Endothelial cell of umbilical vein (primary cell): ENCODE data around the gene HSH2D. TPM values are rescaled to one million over a fixed set of nuclear protein-coding genes. Genes with fewer than 3 reads are reported as not detected.

Experiments used
- BruUV-seq: library from RNA; stranded (reverse); fragments of 400-500 nt; replicated peaks from 2 replicates; lab custom pipeline; 2021; lab: Mats Ljungman, UMichigan
- CTCF ChIA-PET: fragments of 300-600, 350-600 bp; sonication (Branson Sonifier 250); formaldehyde crosslinking; loops from one replicate; lab custom pipeline; 2021; ENCODE audit warnings: antibody characterized with exemption, inconsistent platforms; lab: Charles Lee
- POLR2A ChIA-PET: fragments of 300-600, 350-600 bp; sonication (Branson Sonifier 250); formaldehyde crosslinking; loops from one replicate; lab custom pipeline; 2021; ENCODE audit warnings: antibody characterized with exemption, inconsistent platforms; lab: Charles Lee
- DNase-seq: peaks from one replicate; pipeline ENCODE4 v3.0.0-alpha.2; 2011; ENCODE audit warnings: low read depth, low spot score
- FAIRE-seq: peaks from 2 replicates; lab custom pipeline; 2011; peaks lifted over from hg19 to GRCh38; lab: Jason Lieb, UNC
- H2AFZ ChIP-seq: 2 replicates; pipeline ENCODE4 v1.6.0; 2012; ENCODE audit warnings: low read depth, low read length, control low read depth, inconsistent platforms
- H3K27ac ChIP-seq: 2 replicates; pipeline ENCODE4 v1.5.1; 2011; ENCODE audit warnings: low read depth, mild to moderate bottlenecking, control low read depth, low read length, moderate library complexity; ENCODE audit not compliant: insufficient read depth
- H3K27me3 ChIP-seq, 2 experiments: 2 replicates each; pipeline versions ENCODE4 v1.6.0 to v1.6.1; 2011; ENCODE audit warnings: low read length in 2 of 2, mixed read lengths in 1 of 2; ENCODE audit not compliant: control insufficient read depth in 2 of 2, insufficient read depth in 2 of 2
- H3K36me3 ChIP-seq, 2 experiments: 2 replicates in 1 of 2; 3 replicates in 1 of 2; pipeline ENCODE4 v1.5.1; 2011; ENCODE audit warnings: low read length in 2 of 2, mild to moderate bottlenecking in 1 of 2, moderate library complexity in 1 of 2; ENCODE audit not compliant: control insufficient read depth in 2 of 2, insufficient read depth in 2 of 2; ENCODE audit errors: extremely low read depth in 1 of 2
- H3K4me1 ChIP-seq: 3 replicates; pipeline ENCODE4 v1.5.1; 2011; ENCODE audit warnings: mild to moderate bottlenecking, low read length; ENCODE audit not compliant: control insufficient read depth, insufficient read depth; ENCODE audit errors: extremely low read depth
- H3K4me2 ChIP-seq: 2 replicates; pipeline ENCODE4 v1.6.1; 2011; ENCODE audit warnings: low read length, control low read depth, mixed read lengths; ENCODE audit not compliant: insufficient read depth
- H3K4me3 ChIP-seq, 3 experiments: fragments of 200-600 bp in 1 of 3; sonication (generic), shearing (Covaris generic) in 1 of 3; replicated peaks in 1 of 3; 2 replicates each; pipeline ENCODE4 v1.5.1; 2011 to 2016; ENCODE audit warnings: control low read depth in 3 of 3, low read length in 3 of 3, mild to moderate bottlenecking in 2 of 3, inconsistent platforms in 1 of 3, low read depth in 1 of 3, moderate library complexity in 1 of 3; ENCODE audit not compliant: insufficient read depth in 1 of 3
- H3K79me2 ChIP-seq: 2 replicates; pipeline ENCODE4 v1.6.0; 2012; ENCODE audit warnings: low read length, inconsistent platforms; ENCODE audit not compliant: control insufficient read depth, insufficient read depth
- H3K9ac ChIP-seq: replicated peaks from 2 replicates; pipeline ENCODE3; 2011; ENCODE audit warnings: low read length, control low read depth; ENCODE audit not compliant: insufficient read depth; ENCODE audit errors: extremely low read depth
- H3K9me1 ChIP-seq: replicated peaks from 3 replicates; pipeline ENCODE4 v1.6.0; 2011; ENCODE audit warnings: mild to moderate bottlenecking, low read length; ENCODE audit not compliant: control insufficient read depth, insufficient read depth; ENCODE audit errors: extremely low read depth
- H3K9me3 ChIP-seq: replicated peaks from 2 replicates; pipeline ENCODE4 v1.5.1; 2012; ENCODE audit warnings: low read length, inconsistent platforms; ENCODE audit not compliant: control insufficient read depth, insufficient read depth
- H4K20me1 ChIP-seq: replicated peaks from 2 replicates; pipeline ENCODE3; 2011; ENCODE audit warnings: mild to moderate bottlenecking, low read length; ENCODE audit not compliant: control insufficient read depth, insufficient read depth; ENCODE audit errors: extremely low read depth
- EZH2 ChIP-seq: IDR thresholded peaks from 2 replicates; pipeline ENCODE4 v1.6.1; 2012; ENCODE audit warnings: borderline replicate concordance, low read depth, mild to moderate bottlenecking, moderate library complexity, low read length, inconsistent platforms; ENCODE audit not compliant: severe bottlenecking
- FOS ChIP-seq: IDR thresholded peaks from 2 replicates; pipeline ENCODE4 v1.6.1; 2011; ENCODE audit warnings: mild to moderate bottlenecking, low read length, moderate library complexity, borderline replicate concordance; ENCODE audit not compliant: insufficient read depth
- GATA2 ChIP-seq: IDR thresholded peaks from 2 replicates; pipeline ENCODE4 v1.7.0; 2011; ENCODE audit warnings: low read depth, mild to moderate bottlenecking, moderate library complexity, mixed read lengths, low read length; ENCODE audit not compliant: insufficient read length, insufficient read depth
- MYC ChIP-seq: IDR thresholded peaks from one replicate; pipeline ENCODE4 v1.6.1; 2011; ENCODE audit warnings: mild to moderate bottlenecking, low read depth, low read length
- POLR2AphosphoS5 ChIP-seq: IDR thresholded peaks from 2 replicates; pipeline ENCODE4 v1.6.1; 2012; ENCODE audit warnings: low read depth, mild to moderate bottlenecking, control low read depth, low read length, moderate library complexity; ENCODE audit not compliant: insufficient read depth
- dilution Hi-C: fragments of 300-500 bp; cut with MboI; formaldehyde crosslinking; loops from one replicate; pipeline ENCODE4 v1.15.0; 2019; ENCODE audit warnings: low sequenced_read_pairs; ENCODE audit not compliant: extremely low pct_ligation_motif_present
- intact Hi-C: fragments of 100-400 bp; cut with micrococcal nuclease; formaldehyde crosslinking; loops from one replicate; pipeline ENCODE4 v1.10.0; 2022
- polyA plus RNA-seq, 4 experiments: library from polyadenylated mRNA; depleted of rRNA in 3 of 4; stranded (reverse) in 3 of 4; unstranded in 1 of 4; fragments of >200 nt; gene quantifications; 2 replicates each; pipeline versions ENCODE4 v1.2.1 to v1.2.3, GENCODE V29; 2011 to 2012; ENCODE audit warnings: missing spikeins in 1 of 4
- total RNA-seq: library from RNA; stranded (reverse); gene quantifications from 2 replicates; pipeline ENCODE4 v1.2.3, GENCODE V29; 2021
- TF ChIP-seq, protein P1 (sequence below), 2 donors: IDR thresholded peaks; 1 replicate in 1 of 2; 2 replicates in 1 of 2; pipeline ENCODE4 v1.5.1; 2011; ENCODE audit warnings: low read length in 2 of 2, mild to moderate bottlenecking in 2 of 2, moderate library complexity in 2 of 2, control low read depth in 1 of 2, inconsistent platforms in 1 of 2, low read depth in 1 of 2; ENCODE audit not compliant: insufficient read depth in 1 of 2; ENCODE audit errors: extremely low read depth in 1 of 2

Gene HSH2D
- total and polyA plus RNA-seq, 2 donors (not counting 3 experiments of a cell fraction or from before 2014, with no cell fraction given) = not detected

DNA sequence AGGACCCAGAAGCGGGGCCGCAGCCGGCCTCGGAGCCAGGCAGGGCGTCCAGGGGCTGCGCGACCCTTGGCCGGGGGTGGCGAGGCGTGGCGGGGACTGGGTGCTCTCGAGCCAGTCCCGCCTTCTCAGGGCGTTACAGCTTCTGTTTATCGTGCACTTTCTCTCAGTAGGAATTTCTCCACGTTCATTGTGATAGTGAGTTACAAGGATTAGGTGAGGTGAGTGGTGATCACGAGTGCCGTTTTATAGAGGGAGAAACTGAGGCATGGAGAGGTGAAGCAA, 54.8 kb downstream of the HSH2D start:
- intact Hi-C loops = loop anchor here (5.0 kb wide), 1 partner anchor 129 kb away; no protein-coding TSS in a partner anchor
- Histone ChIP-seq H3K79me2 (peaks cover 47% of the 10 kb centered on the region), H3K4me2 (peak overlapping the region; percentile 99), H3K9ac (peak overlapping the region; percentile 95), H2AFZ (peak overlapping the region; percentile 88), H3K27me3 (no peaks in the 10 kb centered on the region), H3K9me3 (no peaks in the 10 kb centered on the region), H3K4me3 (peak overlapping the region; percentile 95 to 96 (median 95)), H3K27ac (peak overlapping the region; percentile 81), H3K4me1 (peaks cover 21% of the 10 kb centered on the region), H3K36me3 (peaks cover 0 to 10% of the 10 kb centered on the region in 2 experiments), H4K20me1 (no peaks in the 10 kb centered on the region), H3K9me1 (no peaks in the 10 kb centered on the region)
- ChIA-PET CTCF (interaction anchor here (1.0 to 1.4 kb wide), 5 partner anchors 87 to 571 kb away, joined by 3 to 7 read pairs (median 3); no protein-coding TSS in a partner anchor), POLR2A (interaction anchor here (0.5 to 2.0 kb wide), 2 partner anchors 13 to 153 kb away, joined by 4 to 12 read pairs; partner anchors contain the start of gene FAM32A)
- dilution Hi-C loops = no loop called here
- DNase-seq (peak; percentile 11), FAIRE-seq (no peak)
- no TSS peak for BruUV-seq
- TF ChIP-seq MYC (no peak), POLR2AphosphoS5 (no peak), EZH2 (no peak), GATA2 (no peak)

DNA sequence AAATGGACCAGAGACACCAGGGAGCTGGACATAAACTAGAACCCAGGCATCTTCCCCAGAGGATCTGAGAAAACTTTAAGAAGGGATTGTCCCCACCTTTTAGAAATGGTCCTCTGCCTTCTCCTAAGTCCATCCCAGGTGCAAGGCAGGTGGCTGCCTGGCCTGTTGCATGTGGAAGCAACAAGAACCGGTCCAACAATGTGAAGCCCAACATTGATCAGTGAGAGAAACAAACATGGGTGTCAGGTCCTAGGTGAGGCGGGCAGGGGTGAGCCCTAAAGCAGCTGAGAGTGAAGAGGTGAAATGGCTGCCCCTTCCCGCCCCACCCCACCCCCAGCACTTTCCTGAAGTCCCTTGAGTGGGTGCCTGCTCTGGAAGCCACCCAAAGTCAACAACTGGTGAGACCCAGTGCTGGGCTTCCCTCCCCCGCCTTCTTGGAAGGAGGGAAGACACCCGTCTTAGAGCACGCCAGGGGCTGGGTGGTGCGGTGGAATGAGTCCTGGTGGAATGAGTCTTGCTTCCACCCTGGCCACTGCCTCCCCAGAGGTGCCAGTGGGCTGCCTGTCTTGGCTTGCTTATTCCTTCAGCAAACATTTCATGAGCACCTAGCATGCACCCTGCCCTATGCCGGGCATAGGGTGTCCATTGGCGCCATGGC, 55.9 kb downstream of the HSH2D start:
- H2AFZ ChIP-seq = no peak overlapping the region
- no peaks in the 10 kb centered on the region for H4K20me1 ChIP-seq
- peaks cover 21% of the 10 kb centered on the region for H3K4me1 ChIP-seq
- H3K27me3 ChIP-seq = no peaks in the 10 kb centered on the region
- no peak overlapping the region for H3K9ac ChIP-seq
- H3K9me3 ChIP-seq = no peaks in the 10 kb centered on the region
- ChIA-PET POLR2A (no interaction called here), CTCF (no interaction called here)
- FAIRE-seq = no peak
- no peaks in the 10 kb centered on the region for H3K9me1 ChIP-seq
- DNase-seq = no peak
- TF ChIP-seq, protein P1, sequence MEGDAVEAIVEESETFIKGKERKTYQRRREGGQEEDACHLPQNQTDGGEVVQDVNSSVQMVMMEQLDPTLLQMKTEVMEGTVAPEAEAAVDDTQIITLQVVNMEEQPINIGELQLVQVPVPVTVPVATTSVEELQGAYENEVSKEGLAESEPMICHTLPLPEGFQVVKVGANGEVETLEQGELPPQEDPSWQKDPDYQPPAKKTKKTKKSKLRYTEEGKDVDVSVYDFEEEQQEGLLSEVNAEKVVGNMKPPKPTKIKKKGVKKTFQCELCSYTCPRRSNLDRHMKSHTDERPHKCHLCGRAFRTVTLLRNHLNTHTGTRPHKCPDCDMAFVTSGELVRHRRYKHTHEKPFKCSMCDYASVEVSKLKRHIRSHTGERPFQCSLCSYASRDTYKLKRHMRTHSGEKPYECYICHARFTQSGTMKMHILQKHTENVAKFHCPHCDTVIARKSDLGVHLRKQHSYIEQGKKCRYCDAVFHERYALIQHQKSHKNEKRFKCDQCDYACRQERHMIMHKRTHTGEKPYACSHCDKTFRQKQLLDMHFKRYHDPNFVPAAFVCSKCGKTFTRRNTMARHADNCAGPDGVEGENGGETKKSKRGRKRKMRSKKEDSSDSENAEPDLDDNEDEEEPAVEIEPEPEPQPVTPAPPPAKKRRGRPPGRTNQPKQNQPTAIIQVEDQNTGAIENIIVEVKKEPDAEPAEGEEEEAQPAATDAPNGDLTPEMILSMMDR (IDR thresholded peaks at IDR 0.05; ENCODE audit: extremely low read depth in 1 of 2, insufficient read depth in 1 of 2, low read depth in 1 of 2, low read length in 2 of 2) = no peak
- TF ChIP-seq MYC (no peak), FOS (no peak)
- H3K36me3 ChIP-seq = peaks cover 5 to 20% of the 10 kb centered on the region in 2 experiments
- peak overlapping the region; percentile 99 for H3K4me2 ChIP-seq
- BruUV-seq = no TSS peak
- H3K4me3 ChIP-seq = no peak overlapping the region
- dilution Hi-C loops (no loop called here), intact Hi-C loops (loop anchor here (5.0 kb wide), 1 partner anchor 128 kb away; no protein-coding TSS in a partner anchor)
- H3K27ac ChIP-seq = no peak overlapping the region
- peaks cover 47% of the 10 kb centered on the region for H3K79me2 ChIP-seq
